Activated B cell treated with CpG ODN at 0.5 μM for 24 hours (primary cell): ENCODE measurements around the gene NUS1. TPM values are rescaled to one million over a fixed set of nuclear protein-coding genes. Genes with fewer than 3 reads are reported as not detected.

Experiments
- total RNA-seq: library from RNA; stranded (reverse); gene quantifications from 2 replicates; pipeline ENCODE4 v1.2.3, GENCODE V29; 2022

The NUS1 gene
- total RNA-seq, 1 donor from 2014 or later = 30.6 TPM

Other genes starting within 250 kb of the NUS1 start
- gene ROS1, start 249.5 kb upstream of the NUS1 start, total RNA-seq = not detected in 2 replicates
- 0.15 and 0.31 TPM in 2 replicates for gene DCBLD1, start 192.8 kb upstream of the NUS1 start, total RNA-seq
- 17.1 and 19.5 TPM in 2 replicates for gene GOPC, start 73.0 kb upstream of the NUS1 start, total RNA-seq
- gene SLC35F1, start 231.8 kb downstream of the NUS1 start, total RNA-seq = not detected in 2 replicates